Hepatocyte (in vitro differentiated cells): Measurements from ENCODE around the gene S100A7A.

Experiments used
- CTCF ChIP-seq: fragments of 200-600 bp; sonication (generic); IDR thresholded peaks from 2 replicates; pipeline ENCODE4 v1.5.1; 2016; ENCODE audit warnings: antibody characterized with exemption, mild to moderate bottlenecking; ENCODE audit not compliant: poor library complexity
- EZH2 ChIP-seq: fragments of 200-600 bp; sonication (generic); IDR thresholded peaks from 2 replicates; pipeline ENCODE4 v1.6.1; 2016; ENCODE audit warnings: antibody characterized with exemption, mild to moderate bottlenecking, borderline replicate concordance
- EZH2phosphoT487 ChIP-seq: fragments of 200-600 bp; sonication (generic); IDR thresholded peaks from one replicate; pipeline ENCODE4 v1.6.1; 2018; ENCODE audit warnings: antibody characterized with exemption, mild to moderate bottlenecking, low read depth, moderate library complexity; ENCODE audit not compliant: unreplicated experiment, severe bottlenecking

DNA sequence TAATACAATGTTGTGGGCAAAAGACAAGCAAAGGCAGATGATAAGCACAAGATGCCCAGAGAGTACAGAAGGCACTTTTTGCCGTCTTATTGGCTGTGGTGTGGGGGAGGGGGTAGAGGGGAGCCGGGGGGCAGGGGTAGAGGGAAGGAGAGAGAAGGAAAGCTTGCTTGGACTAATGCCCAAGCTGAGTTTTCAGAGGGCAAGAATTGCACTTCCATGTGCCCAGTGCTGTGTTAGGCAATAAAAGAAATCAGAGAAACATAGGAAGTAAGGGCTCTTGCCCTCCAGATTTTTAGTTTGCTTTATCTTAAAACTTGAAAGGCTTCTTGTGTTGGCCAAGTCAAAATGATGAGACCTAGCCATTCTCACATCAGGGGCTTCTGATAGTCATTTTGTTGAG, 49.2 kb upstream of the S100A7A start:
- TF ChIP-seq CTCF (no peak), EZH2 (no peak), EZH2phosphoT487 (no peak)
